Loucy (cell line): ENCODE measurements around the gene GAL3ST3.

ENCODE experiments used
- H2AFZ ChIP-seq: fragments of 200-600 bp; sonication (generic); 2 replicates; pipeline ENCODE4 v1.6.0; 2016; ENCODE audit warnings: antibody characterized with exemption, mild to moderate bottlenecking, low read length, moderate library complexity
- H3F3A ChIP-seq: fragments of 200-600 bp; 2 replicates; pipeline ENCODE4 v1.6.0; 2016; ENCODE audit warnings: antibody characterized with exemption, low read depth, mild to moderate bottlenecking
- H3K27me3 ChIP-seq: fragments of 200-600 bp; sonication (generic); 2 replicates; pipeline ENCODE4 v1.6.1; 2014; ENCODE audit warnings: low read length, mild to moderate bottlenecking; ENCODE audit not compliant: insufficient read depth, poor library complexity, severe bottlenecking
- H3K36me3 ChIP-seq: fragments of 200-600 bp; sonication (generic); 2 replicates; pipeline ENCODE4 v1.6.1; 2016; ENCODE audit warnings: low read length; ENCODE audit not compliant: insufficient read depth
- H3K4me1 ChIP-seq: fragments of 200-600 bp; sonication (generic); 2 replicates; pipeline ENCODE4 v1.5.1; 2014; ENCODE audit warnings: low read length, mild to moderate bottlenecking; ENCODE audit not compliant: insufficient read depth, poor library complexity, severe bottlenecking
- H3K4me2 ChIP-seq: fragments of 200-600 bp; sonication (generic); 2 replicates; pipeline ENCODE4 v1.6.0; 2014; ENCODE audit warnings: antibody characterized with exemption, low read length, low read depth, mild to moderate bottlenecking; ENCODE audit not compliant: poor library complexity, severe bottlenecking
- H3K4me3 ChIP-seq: fragments of 200-600 bp; sonication (generic); 2 replicates; pipeline ENCODE4 v1.5.1; 2014; ENCODE audit warnings: low read length, mild to moderate bottlenecking, mixed read lengths; ENCODE audit not compliant: poor library complexity, severe bottlenecking
- H3K79me2 ChIP-seq: fragments of 200-600 bp; sonication (generic); 2 replicates; pipeline ENCODE4 v1.6.1; 2014; ENCODE audit warnings: low read length; ENCODE audit not compliant: insufficient read depth
- H3K9ac ChIP-seq: fragments of 200-600 bp; sonication (generic); 2 replicates; pipeline ENCODE4 v1.6.0; 2014; ENCODE audit warnings: mild to moderate bottlenecking, low read depth, low read length, moderate library complexity; ENCODE audit not compliant: poor library complexity, severe bottlenecking
- H3K9me2 ChIP-seq: fragments of 200-600 bp; sonication (generic); replicated peaks from 2 replicates; pipeline ENCODE4 v1.6.1; 2016; ENCODE audit warnings: low read depth, low read length, mixed read lengths
- H3K9me3 ChIP-seq: fragments of 200-600 bp; sonication (generic); 2 replicates; pipeline ENCODE4 v1.6.1; 2014; ENCODE audit warnings: mild to moderate bottlenecking, antibody characterized with exemption, low read length, low read depth; ENCODE audit not compliant: insufficient read depth
- H4K20me1 ChIP-seq: fragments of 200-600 bp; sonication (generic); 2 replicates; pipeline ENCODE4 v1.6.0; 2014; ENCODE audit warnings: antibody characterized with exemption, low read length, mild to moderate bottlenecking; ENCODE audit not compliant: insufficient read depth, poor library complexity, severe bottlenecking
- EZH2phosphoT487 ChIP-seq: fragments of 200-600 bp; IDR thresholded peaks from 2 replicates; pipeline ENCODE4 v1.6.1; 2018; ENCODE audit warnings: antibody characterized with exemption, mild to moderate bottlenecking, moderate library complexity, borderline replicate concordance
- TF ChIP-seq, protein P1 (sequence below): fragments of 200-600 bp; sonication (generic); conservative IDR thresholded peaks from 2 replicates; pipeline ENCODE4 v1.5.1; 2014; ENCODE audit warnings: mild to moderate bottlenecking, antibody characterized with exemption, low read length

The GAL3ST3 gene

GRCh38 chr11:66067640-66068039 lies 18.7 kb upstream of the GAL3ST3 start:
- peaks cover 14% of the 10 kb centered on the region for H3F3A ChIP-seq
- H3K79me2 ChIP-seq = peaks cover 41% of the 10 kb centered on the region; the same call in 1 of the 2 replicates
- H4K20me1 ChIP-seq = peaks cover 20% of the 10 kb centered on the region
- peaks cover 17% of the 10 kb centered on the region for H3K4me1 ChIP-seq
- TF ChIP-seq, protein P1, sequence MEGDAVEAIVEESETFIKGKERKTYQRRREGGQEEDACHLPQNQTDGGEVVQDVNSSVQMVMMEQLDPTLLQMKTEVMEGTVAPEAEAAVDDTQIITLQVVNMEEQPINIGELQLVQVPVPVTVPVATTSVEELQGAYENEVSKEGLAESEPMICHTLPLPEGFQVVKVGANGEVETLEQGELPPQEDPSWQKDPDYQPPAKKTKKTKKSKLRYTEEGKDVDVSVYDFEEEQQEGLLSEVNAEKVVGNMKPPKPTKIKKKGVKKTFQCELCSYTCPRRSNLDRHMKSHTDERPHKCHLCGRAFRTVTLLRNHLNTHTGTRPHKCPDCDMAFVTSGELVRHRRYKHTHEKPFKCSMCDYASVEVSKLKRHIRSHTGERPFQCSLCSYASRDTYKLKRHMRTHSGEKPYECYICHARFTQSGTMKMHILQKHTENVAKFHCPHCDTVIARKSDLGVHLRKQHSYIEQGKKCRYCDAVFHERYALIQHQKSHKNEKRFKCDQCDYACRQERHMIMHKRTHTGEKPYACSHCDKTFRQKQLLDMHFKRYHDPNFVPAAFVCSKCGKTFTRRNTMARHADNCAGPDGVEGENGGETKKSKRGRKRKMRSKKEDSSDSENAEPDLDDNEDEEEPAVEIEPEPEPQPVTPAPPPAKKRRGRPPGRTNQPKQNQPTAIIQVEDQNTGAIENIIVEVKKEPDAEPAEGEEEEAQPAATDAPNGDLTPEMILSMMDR = no peak
- TF ChIP-seq EZH2phosphoT487 = no peak
- H3K36me3 ChIP-seq = peaks cover 61% of the 10 kb centered on the region
- no peaks in the 10 kb centered on the region for H3K9me2 ChIP-seq
- H3K9ac ChIP-seq = no peak overlapping the region
- H3K9me3 ChIP-seq = no peaks in the 10 kb centered on the region
- no peak overlapping the region for H2AFZ ChIP-seq
- H3K4me3 ChIP-seq = no peak overlapping the region
- H3K27me3 ChIP-seq = no peaks in the 10 kb centered on the region
- H3K4me2 ChIP-seq = no peak overlapping the region

GRCh38 chr11:66066751-66067150 lies 17.8 kb upstream of the GAL3ST3 start:
- peaks cover 68% of the 10 kb centered on the region for H3K36me3 ChIP-seq
- no peak for TF ChIP-seq EZH2phosphoT487
- TF ChIP-seq, protein P1 = no peak
- H3K4me3 ChIP-seq = no peak overlapping the region
- H3K9me2 ChIP-seq = no peaks in the 10 kb centered on the region
- H3K79me2 ChIP-seq = peaks cover 41% of the 10 kb centered on the region; the same call in 1 of the 2 replicates
- H3F3A ChIP-seq = peaks cover 14% of the 10 kb centered on the region
- no peak overlapping the region for H3K4me2 ChIP-seq
- peaks cover 8% of the 10 kb centered on the region for H3K4me1 ChIP-seq
- H2AFZ ChIP-seq = no peak overlapping the region
- H3K27me3 ChIP-seq = no peaks in the 10 kb centered on the region
- no peak overlapping the region for H3K9ac ChIP-seq
- H3K9me3 ChIP-seq = no peaks in the 10 kb centered on the region
- H4K20me1 ChIP-seq = peaks cover 20% of the 10 kb centered on the region

DNA sequence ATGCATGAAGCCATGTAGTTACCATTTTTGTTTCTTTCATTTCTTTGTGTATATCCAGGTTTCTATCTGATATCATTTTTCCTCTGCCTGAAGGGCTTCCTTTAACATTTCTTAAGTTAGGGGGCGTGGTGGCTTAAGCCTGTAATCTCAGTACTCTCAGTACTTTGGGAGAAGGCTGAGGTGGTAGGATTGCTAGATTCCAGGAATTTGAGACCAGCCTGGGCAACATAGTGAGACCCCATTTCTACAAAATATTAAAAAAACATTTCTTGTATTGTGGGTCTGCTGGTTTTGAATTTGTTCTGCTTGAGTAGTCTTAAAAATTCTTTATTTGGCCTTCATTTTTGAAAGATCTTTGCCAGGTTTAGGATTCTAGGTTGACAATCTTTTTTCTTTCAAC lies 15.6 kb upstream of the GAL3ST3 start:
- Histone ChIP-seq H2AFZ (no peak overlapping the region), H3K4me1 (no peaks in the 10 kb centered on the region), H3K9ac (no peak overlapping the region), H3K4me2 (no peak overlapping the region), H3K27me3 (no peaks in the 10 kb centered on the region), H4K20me1 (peaks cover 20% of the 10 kb centered on the region), H3K79me2 (peaks cover 31% of the 10 kb centered on the region; the same call in 1 of the 2 replicates), H3K9me3 (no peaks in the 10 kb centered on the region), H3K36me3 (peaks cover 89% of the 10 kb centered on the region), H3F3A (peaks cover 13% of the 10 kb centered on the region), H3K9me2 (no peaks in the 10 kb centered on the region), H3K4me3 (no peak overlapping the region)
- TF ChIP-seq, protein P1 = no peak
- TF ChIP-seq EZH2phosphoT487 = no peak
